ENCODE measurements around the gene CFL2. TPM values are rescaled to one million over a fixed set of nuclear protein-coding genes. Genes with fewer than 3 reads are reported as not detected.

CFL2 gene
- total and polyA plus RNA-seq, 2 of the 13 experiments (the other 11 are each of a cell fraction or from before 2014, with no cell fraction given) = 114 to 158 TPM

GRCh38 chr14:34722723-34723545 lies 8.5 kb upstream of the CFL2 start (continued):
- TF ChIP-seq ZNF724P (CRISPR knock-in tag; IDR thresholded peaks at IDR 0.05; ENCODE audit: borderline replicate concordance) (no peak), ZNF879 (CRISPR knock-in tag; IDR thresholded peaks at IDR 0.05) (no peak), SAP130 (CRISPR knock-in tag; IDR thresholded peaks at IDR 0.05; ENCODE audit: low read depth) (peak; percentile 52; the same call in 1 of the 2 replicates), PCBP2 (optimal IDR thresholded peaks at IDR 0.05; ENCODE audit: low read depth, low read length, poor library complexity, severe bottlenecking) (no peak), ARNTL (CRISPR knock-in tag; IDR thresholded peaks at IDR 0.05) (peak; percentile 58; the same call in 1 of the 2 replicates), DBP (CRISPR knock-in tag; IDR thresholded peaks at IDR 0.05; ENCODE audit: not compliant biosample characterization) (no peak), SATB2 (CRISPR knock-in tag; IDR thresholded peaks at IDR 0.05) (no peak), HOXA3 (CRISPR knock-in tag; IDR thresholded peaks at IDR 0.05) (no peak), CREBL2 (CRISPR knock-in tag; IDR thresholded peaks at IDR 0.05; ENCODE audit: borderline replicate concordance) (no peak), TSC22D2 (CRISPR knock-in tag; IDR thresholded peaks at IDR 0.05; ENCODE audit: borderline replicate concordance) (peak; percentile 41; the same call in 1 of the 2 replicates), DPF2 (CRISPR knock-in tag; IDR thresholded peaks at IDR 0.05; ENCODE audit: borderline replicate concordance, low read depth) (no peak), ZNF276 (CRISPR knock-in tag; IDR thresholded peaks at IDR 0.05; ENCODE audit: low read depth) (peak; percentile 85; the same call in 1 of the 2 replicates), SIX1 (CRISPR knock-in tag; IDR thresholded peaks at IDR 0.05; ENCODE audit: borderline replicate concordance) (no peak), ZMYM2 (CRISPR knock-in tag; IDR thresholded peaks at IDR 0.05) (no peak), ZNF660 (CRISPR knock-in tag; IDR thresholded peaks at IDR 0.05; ENCODE audit: borderline replicate concordance, low read depth) (no peak), LRRFIP1 (CRISPR knock-in tag; conservative IDR thresholded peaks at IDR 0.05) (0 out of 2 replicates have a peak, but pooled peaks have one; percentile 23), ERF (CRISPR knock-in tag; IDR thresholded peaks at IDR 0.05) (peak; percentile 41; the same call in 1 of the 2 replicates), ZNF83 (CRISPR knock-in tag; IDR thresholded peaks at IDR 0.05; ENCODE audit: borderline replicate concordance) (no peak), ZNF503 (CRISPR knock-in tag; IDR thresholded peaks at IDR 0.05) (no peak), ZNF501 (CRISPR knock-in tag; IDR thresholded peaks at IDR 0.05) (no peak)

Data from HepG2 (cell line).